NCI-H226 (cell line): ENCODE measurements around the gene BCL2L1.
"Not testable (repeated sequence)": the region's sequence is repeated elsewhere in the genome, so short reads cannot be mapped to it uniquely, and the experiment has no call there.

ENCODE experiments used
- DNase-seq: peaks from one replicate; pipeline ENCODE4 v3.0.0-alpha.2; 2015

The BCL2L1 gene

GRCh38 chr20:31673943-31674463, 48.7 kb downstream of the BCL2L1 start:
- DNase-seq, result no peak

GRCh38 chr20:31673435-31673834, 49.2 kb downstream of the BCL2L1 start:
- no peak for DNase-seq

- DNase-seq, result no peak
Measured at GRCh38 chr20:31671324-31671723, 51.3 kb downstream of the BCL2L1 start.

- no peak for DNase-seq
Measured at GRCh38 chr20:31670371-31671228, 52.1 kb downstream of the BCL2L1 start.

GRCh38 chr20:31669876-31670275, 52.8 kb downstream of the BCL2L1 start:
- DNase-seq, result no peak

DNA sequence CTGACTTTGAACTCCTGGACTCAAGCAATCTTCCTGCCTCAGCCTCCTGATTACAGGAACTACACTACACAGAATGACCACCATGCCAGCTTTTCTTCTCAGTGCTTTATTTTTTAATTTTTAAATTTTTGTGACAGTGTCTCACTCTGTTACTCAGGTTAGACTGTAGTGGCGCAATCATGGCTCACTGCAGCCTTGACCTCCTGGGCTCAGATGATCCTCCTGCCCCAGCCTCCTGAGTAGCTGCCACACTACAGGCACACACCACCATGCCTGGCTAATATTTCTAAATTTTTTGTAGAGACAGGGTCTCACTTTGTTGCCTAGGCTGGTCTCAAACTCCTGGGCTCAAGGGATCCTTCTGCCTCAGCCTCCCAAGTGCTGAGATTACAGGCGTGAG, 53.7 kb downstream of the BCL2L1 start:
- not testable (repeated sequence) for DNase-seq

DNA sequence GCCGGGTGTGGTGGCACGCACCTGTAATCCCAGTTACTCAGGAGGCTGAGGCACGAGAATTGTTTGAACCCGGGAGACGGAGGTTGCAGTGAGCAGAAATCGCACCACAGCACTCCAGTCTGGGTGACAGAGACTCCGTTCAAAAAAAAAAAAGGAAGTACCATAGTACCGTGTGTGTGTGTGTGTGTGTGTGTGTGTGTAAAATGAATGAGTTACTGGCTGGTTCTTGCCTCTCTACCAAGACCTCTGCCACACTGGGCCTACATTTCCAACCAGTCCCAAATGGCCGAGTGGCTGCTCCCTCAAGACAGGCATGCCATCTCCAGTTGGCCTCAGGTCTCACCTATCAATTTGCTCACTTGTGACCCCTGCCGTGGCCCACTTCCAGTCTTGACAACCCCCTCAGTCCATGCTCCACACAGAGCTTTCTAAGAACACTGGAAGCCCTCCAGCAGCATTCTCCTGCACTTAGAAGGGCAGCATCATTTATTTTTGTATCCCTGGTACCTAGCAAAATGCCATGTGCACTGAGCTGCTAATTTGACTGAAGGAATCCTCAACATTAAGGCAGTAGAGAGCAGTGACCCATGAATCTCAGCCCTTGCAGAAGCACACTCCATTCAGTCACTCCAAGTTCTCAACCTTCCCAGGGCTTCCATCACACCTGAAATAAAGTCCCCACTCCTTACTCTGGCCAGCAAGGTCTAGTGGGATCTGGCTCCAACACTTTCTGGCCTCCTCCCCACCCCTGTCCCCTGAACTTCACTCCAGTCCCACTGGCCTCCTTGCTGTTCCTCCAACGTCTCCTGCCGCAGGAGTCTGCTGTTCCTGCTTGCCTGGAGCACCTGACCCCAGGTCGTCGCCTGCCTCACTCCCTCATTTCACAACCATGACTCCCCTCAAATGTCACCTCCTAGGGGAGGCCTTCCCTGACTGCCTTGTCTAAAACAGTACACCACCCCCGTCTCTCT, 55.1 kb downstream of the BCL2L1 start:
- DNase-seq, result no peak

- DNase-seq, result no peak
Measured at GRCh38 chr20:31666258-31667042, 56.2 kb downstream of the BCL2L1 start.

DNA sequence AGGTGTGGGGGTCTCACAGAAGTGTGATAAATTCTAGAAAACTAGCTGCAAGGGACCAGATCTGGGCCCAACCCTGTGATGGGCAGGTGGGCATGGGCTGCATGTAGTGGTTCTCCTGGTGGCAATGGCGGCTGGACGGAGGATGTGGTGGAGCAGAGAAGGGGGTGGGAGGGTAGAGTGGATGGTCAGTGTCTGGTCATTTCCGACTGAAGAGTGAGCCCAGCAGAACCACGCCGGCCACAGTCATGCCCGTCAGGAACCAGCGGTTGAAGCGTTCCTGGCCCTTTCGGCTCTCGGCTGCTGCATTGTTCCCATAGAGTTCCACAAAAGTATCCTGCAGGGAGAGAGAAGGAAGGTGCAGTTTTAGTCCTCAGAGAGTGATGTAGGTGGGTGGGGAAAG, 56.9 kb downstream of the BCL2L1 start:
- DNase-seq, result no peak

GRCh38 chr20:31664696-31665354, 57.8 kb downstream of the BCL2L1 start:
- DNase-seq, result no peak

GRCh38 chr20:31663838-31664695, 58.6 kb downstream of the BCL2L1 start:
- no peak for DNase-seq

GRCh38 chr20:31663524-31663837, 59.2 kb downstream of the BCL2L1 start:
- DNase-seq, result no peak

- DNase-seq, result no peak
Measured at GRCh38 chr20:31662372-31662854, 60.3 kb downstream of the BCL2L1 start.

DNA sequence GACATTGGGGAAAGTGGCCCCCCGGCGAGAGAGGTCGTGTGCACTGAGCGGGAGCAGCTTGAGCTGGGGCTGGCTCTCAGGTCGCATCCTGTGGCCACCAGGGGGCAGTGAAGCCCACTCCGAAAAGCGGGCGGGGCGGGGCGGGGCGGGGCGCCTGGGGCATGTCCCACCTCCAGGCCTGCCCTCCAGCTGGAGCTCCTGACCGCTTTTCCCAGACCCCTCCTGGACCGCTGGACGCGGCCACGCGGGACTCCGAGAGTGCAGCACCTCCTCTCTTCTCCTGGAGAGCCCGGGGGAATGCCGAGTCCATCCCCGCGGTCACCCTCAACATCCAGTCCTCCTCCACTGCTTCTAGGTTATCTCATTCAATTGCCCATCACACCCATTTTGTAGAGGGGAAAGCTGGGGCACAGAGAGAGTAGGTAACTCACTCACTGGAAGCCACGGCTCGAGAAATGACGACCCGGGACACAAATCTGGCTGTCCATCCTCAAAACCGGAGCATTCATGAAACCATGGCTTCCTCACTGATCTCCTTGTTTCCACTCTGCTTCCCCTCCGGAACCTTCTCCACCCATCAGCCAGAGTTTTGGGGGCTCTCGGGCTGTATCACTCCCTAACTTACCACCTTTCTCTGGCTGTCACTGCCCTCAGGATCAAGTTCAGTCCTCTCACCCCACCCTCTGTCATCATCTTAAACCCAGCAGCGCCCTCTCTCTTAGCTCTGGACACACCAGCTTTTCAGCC, 60.9 kb downstream of the BCL2L1 start:
- peak; percentile 63 for DNase-seq

- DNase-seq, result no peak
Measured at GRCh38 chr20:31654534-31654933, 68.1 kb downstream of the BCL2L1 start.

GRCh38 chr20:31653561-31653960, 69.1 kb downstream of the BCL2L1 start:
- DNase-seq, result no peak

DNA sequence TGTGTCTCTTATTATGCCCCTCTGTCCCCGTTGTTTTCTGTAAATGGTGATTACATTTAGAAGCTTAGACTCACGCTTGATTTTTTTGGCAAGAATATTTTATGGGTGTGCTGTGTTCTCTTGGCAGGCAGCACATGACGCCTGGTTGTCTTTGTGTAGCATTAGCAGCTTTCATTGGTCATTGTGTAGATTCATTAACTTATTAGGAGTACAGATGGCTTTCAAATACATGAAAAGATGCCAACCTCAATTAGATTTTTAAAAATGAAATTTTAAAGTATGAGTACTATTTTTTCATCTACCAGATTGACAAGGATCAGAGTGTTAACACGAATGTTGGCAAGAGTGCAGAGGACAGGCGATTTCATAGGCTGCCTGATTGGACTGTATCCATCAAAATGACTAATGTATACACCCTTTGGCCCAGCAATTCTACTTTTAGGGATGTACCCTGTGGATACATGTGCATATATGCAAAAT, 69.7 kb downstream of the BCL2L1 start:
- peak; percentile 20 for DNase-seq

DNA sequence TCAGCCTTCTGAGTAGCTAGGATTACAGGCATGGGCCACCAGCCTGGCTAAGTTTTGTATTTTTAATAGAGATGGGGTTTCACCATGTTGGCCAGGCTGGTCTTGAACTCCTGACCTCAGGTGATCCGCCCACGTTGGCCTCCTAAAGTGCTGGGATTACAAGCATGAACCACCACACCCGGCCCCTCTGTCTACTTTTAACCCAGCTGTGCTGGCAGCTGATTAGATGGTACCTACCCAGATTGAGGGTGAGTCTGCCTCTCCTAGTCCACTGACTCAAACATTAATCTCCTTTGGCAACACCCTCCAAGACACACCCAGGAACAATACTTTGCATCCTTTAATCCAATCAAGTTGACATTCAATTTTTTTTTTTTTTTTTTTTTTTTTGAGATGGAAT, 74.6 kb downstream of the BCL2L1 start:
- DNase-seq, result not testable (repeated sequence)

GRCh38 chr20:31644701-31645100, 78.0 kb downstream of the BCL2L1 start:
- no peak for DNase-seq

DNA sequence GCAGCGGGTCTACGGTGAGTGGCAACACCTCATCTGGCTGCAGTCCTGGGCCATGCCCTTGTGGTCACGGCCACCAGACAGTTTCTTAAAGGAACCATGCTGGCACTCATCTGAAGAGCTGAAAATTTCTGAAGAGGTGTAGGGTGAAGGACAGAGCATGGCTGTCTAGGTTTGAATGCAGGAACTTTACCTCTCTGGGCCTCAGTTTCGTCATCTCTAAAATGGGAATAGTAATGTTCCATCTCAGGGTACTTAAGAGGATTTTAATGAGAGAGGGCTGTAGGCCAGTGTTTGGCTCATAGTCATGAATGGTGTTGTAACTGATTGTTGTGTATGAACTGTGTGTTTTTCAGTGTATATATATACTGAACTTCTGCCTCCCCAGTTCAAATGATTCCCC, 79.1 kb downstream of the BCL2L1 start:
- DNase-seq, result no peak
